GM18858 (cell line): Measurements from ENCODE around the gene MKI67.

Experiments
- ATAC-seq: cut with Tn5 transposase; IDR thresholded peaks from one replicate; pipeline ENCODE4 v1.9.1; 2021; ENCODE audit not compliant: unreplicated experiment

MKI67 gene

DNA sequence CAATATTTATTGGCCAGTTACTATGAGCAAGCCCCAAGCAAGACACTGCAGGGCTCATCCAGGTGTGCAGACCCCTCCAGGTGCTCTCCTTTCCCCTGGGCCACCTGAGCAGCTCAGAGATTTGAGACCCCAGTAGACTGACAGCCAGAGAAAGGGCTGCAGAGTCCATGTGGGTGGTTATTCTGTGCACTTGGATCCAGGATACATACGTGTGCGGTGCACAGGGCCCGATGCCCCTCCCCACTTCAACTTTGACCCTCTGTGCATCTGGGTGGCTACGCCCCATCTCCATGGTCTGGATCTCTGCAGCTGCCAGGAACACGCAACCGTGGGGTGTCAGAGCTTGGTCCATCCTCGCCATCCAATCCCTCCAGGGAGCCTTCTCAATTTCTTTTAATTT lies 72.9 kb downstream of the MKI67 start:
- ATAC-seq = no peak

GRCh38 chr10:128052696-128053095 lies 73.5 kb downstream of the MKI67 start:
- ATAC-seq = no peak

GRCh38 chr10:128051548-128051947 lies 74.7 kb downstream of the MKI67 start:
- no peak for ATAC-seq

DNA sequence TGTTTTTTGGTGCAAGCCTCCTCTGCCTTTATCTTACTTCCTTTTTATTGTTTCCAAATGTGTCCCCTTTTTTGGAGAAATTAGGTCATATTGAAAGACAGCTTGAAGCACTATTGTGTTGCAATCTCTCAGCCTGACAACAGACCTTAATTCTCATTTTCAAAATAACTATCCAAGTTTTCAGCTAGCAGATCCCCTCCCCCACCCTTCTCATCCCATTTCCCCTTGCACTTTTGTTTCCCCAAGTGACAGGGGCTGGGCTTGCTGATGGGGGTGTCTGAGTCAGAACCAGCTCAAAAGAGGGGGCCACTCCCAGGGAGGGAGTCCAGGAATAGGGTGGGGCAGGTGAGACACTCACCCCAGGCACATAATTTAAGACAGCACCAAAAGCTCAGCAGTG lies 75.3 kb downstream of the MKI67 start:
- ATAC-seq = no peak

- ATAC-seq = no peak
Observed at GRCh38 chr10:128050121-128050516, 76.1 kb downstream of the MKI67 start.

DNA sequence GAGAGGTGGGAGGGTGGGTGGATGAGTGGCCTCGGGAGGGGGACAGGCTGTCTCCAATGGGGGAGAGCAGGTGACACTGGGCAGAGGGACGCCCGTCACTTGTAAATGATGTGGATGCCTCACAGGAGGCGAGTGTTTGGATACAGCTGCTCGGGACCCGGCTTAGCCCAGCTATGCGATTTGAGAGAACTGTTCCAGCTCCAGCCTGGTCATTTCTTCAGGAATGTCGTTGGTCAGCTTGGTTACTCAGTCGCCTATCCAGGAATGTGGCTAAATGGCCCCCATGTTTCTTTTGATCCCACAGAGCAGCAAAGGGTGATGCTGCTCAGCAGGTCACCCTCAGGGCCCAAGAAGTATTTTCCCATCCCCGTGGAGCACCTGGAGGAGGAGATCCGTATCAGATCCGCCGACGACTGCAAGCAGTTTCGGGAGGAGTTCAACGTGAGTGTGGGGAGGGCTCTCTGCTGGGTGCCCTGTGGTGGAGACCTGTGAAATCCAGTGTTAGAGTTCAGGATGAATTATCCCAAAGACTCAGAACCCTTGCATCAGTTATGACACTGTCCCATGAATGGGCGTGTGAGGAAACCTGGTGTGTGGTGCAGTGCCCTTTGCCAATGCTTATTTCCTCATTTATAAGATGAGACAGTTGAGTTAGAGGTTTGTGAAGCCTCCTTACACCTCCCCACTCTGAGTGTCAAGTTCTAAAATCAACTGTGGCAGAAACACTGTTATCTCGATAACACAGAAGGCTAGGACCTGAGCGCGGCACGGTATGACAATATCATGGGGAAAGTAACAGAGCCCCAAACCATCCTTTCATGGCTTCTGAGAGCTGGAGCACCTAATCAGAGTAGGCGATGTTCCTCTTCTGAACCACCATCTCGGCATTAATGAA lies 76.8 kb downstream of the MKI67 start:
- ATAC-seq = no peak

- ATAC-seq = no peak
Observed at GRCh38 chr10:128048819-128049210, 77.4 kb downstream of the MKI67 start.

DNA sequence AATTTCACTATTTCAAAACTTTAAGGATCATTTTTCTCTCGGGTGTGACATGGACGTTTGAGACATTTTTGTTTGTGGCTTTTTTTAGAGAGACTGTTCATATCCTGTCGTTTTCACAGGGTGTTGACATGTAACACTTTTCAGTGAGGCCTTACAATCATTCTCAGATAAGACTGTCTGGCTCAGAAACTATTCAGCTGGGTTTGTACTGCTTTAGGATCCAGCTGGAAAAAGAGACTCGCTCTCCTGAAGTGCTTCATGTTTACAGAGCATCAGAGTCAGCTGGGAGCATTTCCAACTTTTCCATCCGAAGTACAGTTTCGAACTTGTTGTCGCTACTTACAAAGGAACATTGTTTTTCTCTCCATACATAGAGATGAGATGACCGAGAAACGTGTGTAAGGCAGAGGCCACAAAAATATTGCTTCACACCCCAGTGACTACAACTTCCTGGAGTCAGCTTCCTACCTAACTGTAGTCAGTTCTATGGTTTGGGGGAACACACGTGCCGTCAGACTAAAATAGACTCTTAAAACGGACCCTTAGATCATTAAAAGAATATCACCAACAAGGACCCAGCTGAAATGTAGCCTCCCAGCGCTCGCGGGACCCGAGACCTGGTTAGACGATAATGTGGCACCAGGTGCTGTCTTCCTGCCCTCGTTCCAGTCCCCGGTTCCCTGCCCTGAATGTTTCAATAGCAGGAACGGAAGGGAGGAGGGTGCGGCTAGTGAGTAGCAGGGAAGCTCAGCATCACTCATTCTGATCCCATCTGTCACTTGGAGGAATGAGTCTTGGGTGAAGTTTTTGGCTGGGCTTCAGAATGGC lies 78.0 kb downstream of the MKI67 start:
- ATAC-seq = no peak

- ATAC-seq = peak; percentile 98
Observed at GRCh38 chr10:128047351-128047750, 78.9 kb downstream of the MKI67 start.

GRCh38 chr10:128046953-128047290 lies 79.3 kb downstream of the MKI67 start:
- no peak for ATAC-seq
